ENCODE results near the gene INSYN2B.

DNA sequence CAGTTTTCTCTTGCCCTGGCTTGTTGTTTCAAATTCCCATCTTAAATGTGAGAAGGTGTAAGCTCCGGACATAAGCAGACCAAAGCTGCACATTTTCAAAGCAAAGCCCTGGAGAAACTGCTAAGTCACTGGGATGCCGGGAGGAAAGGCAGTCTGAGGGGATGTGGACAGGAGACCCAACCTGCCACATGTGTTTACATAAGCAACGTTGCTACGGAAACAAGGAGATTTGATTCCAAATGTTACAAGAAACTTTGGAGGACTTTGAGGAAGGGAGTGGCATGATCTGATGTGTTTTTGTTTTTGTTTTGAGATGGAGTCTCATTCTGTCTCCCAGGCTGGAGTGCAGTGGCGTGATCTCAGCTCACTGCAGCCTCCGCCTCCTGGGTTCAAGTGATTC, 25.7 kb upstream of the INSYN2B start:
- TF ChIP-seq CHD1 (IDR thresholded peaks at IDR 0.05; ENCODE audit: low read depth, low read length) (no peak), TBP (IDR thresholded peaks at IDR 0.05; ENCODE audit: low read depth, low read length) (no peak), SP4 (IDR thresholded peaks at IDR 0.05; ENCODE audit: low read length) (no peak), JUND (IDR thresholded peaks at IDR 0.05; ENCODE audit: low read length) (no peak), BRCA1 (IDR thresholded peaks at IDR 0.05; ENCODE audit: low read depth, low read length) (no peak), BACH1 (IDR thresholded peaks at IDR 0.05; ENCODE audit: low read length) (no peak), EP300 (IDR thresholded peaks at IDR 0.05; ENCODE audit: borderline replicate concordance in 1 of 2, low read depth in 2 of 2, low read length in 2 of 2) (no peak), POLR2AphosphoS5 (IDR thresholded peaks at IDR 0.05; ENCODE audit: low read depth, low read length) (no peak), SIN3A (conservative IDR thresholded peaks at IDR 0.05 in 1 of 2, IDR thresholded peaks at IDR 0.05 in 1 of 2; ENCODE audit: low read depth in 1 of 2, low read length in 2 of 2) (no peak), GABPA (IDR thresholded peaks at IDR 0.05; ENCODE audit: borderline replicate concordance, insufficient read depth, low read length) (no peak)
- TF ChIP-seq, protein P1, sequence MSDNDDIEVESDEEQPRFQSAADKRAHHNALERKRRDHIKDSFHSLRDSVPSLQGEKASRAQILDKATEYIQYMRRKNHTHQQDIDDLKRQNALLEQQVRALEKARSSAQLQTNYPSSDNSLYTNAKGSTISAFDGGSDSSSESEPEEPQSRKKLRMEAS (IDR thresholded peaks at IDR 0.05), result no peak
- TF ChIP-seq, protein P2, sequence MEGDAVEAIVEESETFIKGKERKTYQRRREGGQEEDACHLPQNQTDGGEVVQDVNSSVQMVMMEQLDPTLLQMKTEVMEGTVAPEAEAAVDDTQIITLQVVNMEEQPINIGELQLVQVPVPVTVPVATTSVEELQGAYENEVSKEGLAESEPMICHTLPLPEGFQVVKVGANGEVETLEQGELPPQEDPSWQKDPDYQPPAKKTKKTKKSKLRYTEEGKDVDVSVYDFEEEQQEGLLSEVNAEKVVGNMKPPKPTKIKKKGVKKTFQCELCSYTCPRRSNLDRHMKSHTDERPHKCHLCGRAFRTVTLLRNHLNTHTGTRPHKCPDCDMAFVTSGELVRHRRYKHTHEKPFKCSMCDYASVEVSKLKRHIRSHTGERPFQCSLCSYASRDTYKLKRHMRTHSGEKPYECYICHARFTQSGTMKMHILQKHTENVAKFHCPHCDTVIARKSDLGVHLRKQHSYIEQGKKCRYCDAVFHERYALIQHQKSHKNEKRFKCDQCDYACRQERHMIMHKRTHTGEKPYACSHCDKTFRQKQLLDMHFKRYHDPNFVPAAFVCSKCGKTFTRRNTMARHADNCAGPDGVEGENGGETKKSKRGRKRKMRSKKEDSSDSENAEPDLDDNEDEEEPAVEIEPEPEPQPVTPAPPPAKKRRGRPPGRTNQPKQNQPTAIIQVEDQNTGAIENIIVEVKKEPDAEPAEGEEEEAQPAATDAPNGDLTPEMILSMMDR (IDR thresholded peaks at IDR 0.05; ENCODE audit: control extremely low read depth in 1 of 3, insufficient read depth in 1 of 3, low read depth in 1 of 3, low read length in 3 of 3), result no peak
- TF ChIP-seq, protein P3, sequence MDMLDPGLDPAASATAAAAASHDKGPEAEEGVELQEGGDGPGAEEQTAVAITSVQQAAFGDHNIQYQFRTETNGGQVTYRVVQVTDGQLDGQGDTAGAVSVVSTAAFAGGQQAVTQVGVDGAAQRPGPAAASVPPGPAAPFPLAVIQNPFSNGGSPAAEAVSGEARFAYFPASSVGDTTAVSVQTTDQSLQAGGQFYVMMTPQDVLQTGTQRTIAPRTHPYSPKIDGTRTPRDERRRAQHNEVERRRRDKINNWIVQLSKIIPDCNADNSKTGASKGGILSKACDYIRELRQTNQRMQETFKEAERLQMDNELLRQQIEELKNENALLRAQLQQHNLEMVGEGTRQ (IDR thresholded peaks at IDR 0.05; ENCODE audit: low read length), result no peak
- TF ChIP-seq, protein P4, sequence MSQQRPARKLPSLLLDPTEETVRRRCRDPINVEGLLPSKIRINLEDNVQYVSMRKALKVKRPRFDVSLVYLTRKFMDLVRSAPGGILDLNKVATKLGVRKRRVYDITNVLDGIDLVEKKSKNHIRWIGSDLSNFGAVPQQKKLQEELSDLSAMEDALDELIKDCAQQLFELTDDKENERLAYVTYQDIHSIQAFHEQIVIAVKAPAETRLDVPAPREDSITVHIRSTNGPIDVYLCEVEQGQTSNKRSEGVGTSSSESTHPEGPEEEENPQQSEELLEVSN (IDR thresholded peaks at IDR 0.05), result no peak
